Endothelial cell of umbilical vein (primary cell): ENCODE data around the gene EARS2. TPM values are rescaled to one million over a fixed set of nuclear protein-coding genes. Genes with fewer than 3 reads are reported as not detected.

Experiments
- BruUV-seq: library from RNA; stranded (reverse); fragments of 400-500 nt; replicated peaks from 2 replicates; lab custom pipeline; 2021; lab: Mats Ljungman, UMichigan
- CTCF ChIA-PET: fragments of 300-600, 350-600 bp; sonication (Branson Sonifier 250); formaldehyde crosslinking; loops from one replicate; lab custom pipeline; 2021; ENCODE audit warnings: antibody characterized with exemption, inconsistent platforms; lab: Charles Lee
- POLR2A ChIA-PET: fragments of 300-600, 350-600 bp; sonication (Branson Sonifier 250); formaldehyde crosslinking; loops from one replicate; lab custom pipeline; 2021; ENCODE audit warnings: antibody characterized with exemption, inconsistent platforms; lab: Charles Lee
- DNase-seq: peaks from one replicate; pipeline ENCODE4 v3.0.0-alpha.2; 2011; ENCODE audit warnings: low read depth, low spot score
- FAIRE-seq: peaks from 2 replicates; lab custom pipeline; 2011; peaks lifted over from hg19 to GRCh38; lab: Jason Lieb, UNC
- H2AFZ ChIP-seq: 2 replicates; pipeline ENCODE4 v1.6.0; 2012; ENCODE audit warnings: low read depth, low read length, control low read depth, inconsistent platforms
- H3K27ac ChIP-seq: 2 replicates; pipeline ENCODE4 v1.5.1; 2011; ENCODE audit warnings: low read depth, mild to moderate bottlenecking, control low read depth, low read length, moderate library complexity; ENCODE audit not compliant: insufficient read depth
- H3K27me3 ChIP-seq, 2 experiments: 2 replicates each; pipeline versions ENCODE4 v1.6.0 to v1.6.1; 2011; ENCODE audit warnings: low read length in 2 of 2, mixed read lengths in 1 of 2; ENCODE audit not compliant: control insufficient read depth in 2 of 2, insufficient read depth in 2 of 2
- H3K36me3 ChIP-seq, 2 experiments: 2 replicates in 1 of 2; 3 replicates in 1 of 2; pipeline ENCODE4 v1.5.1; 2011; ENCODE audit warnings: low read length in 2 of 2, mild to moderate bottlenecking in 1 of 2, moderate library complexity in 1 of 2; ENCODE audit not compliant: control insufficient read depth in 2 of 2, insufficient read depth in 2 of 2; ENCODE audit errors: extremely low read depth in 1 of 2
- H3K4me1 ChIP-seq: 3 replicates; pipeline ENCODE4 v1.5.1; 2011; ENCODE audit warnings: mild to moderate bottlenecking, low read length; ENCODE audit not compliant: control insufficient read depth, insufficient read depth; ENCODE audit errors: extremely low read depth
- H3K4me2 ChIP-seq: 2 replicates; pipeline ENCODE4 v1.6.1; 2011; ENCODE audit warnings: low read length, control low read depth, mixed read lengths; ENCODE audit not compliant: insufficient read depth
- H3K4me3 ChIP-seq, 3 experiments: fragments of 200-600 bp in 1 of 3; sonication (generic), shearing (Covaris generic) in 1 of 3; replicated peaks in 1 of 3; 2 replicates each; pipeline ENCODE4 v1.5.1; 2011 to 2016; ENCODE audit warnings: control low read depth in 3 of 3, low read length in 3 of 3, mild to moderate bottlenecking in 2 of 3, inconsistent platforms in 1 of 3, low read depth in 1 of 3, moderate library complexity in 1 of 3; ENCODE audit not compliant: insufficient read depth in 1 of 3
- H3K79me2 ChIP-seq: 2 replicates; pipeline ENCODE4 v1.6.0; 2012; ENCODE audit warnings: low read length, inconsistent platforms; ENCODE audit not compliant: control insufficient read depth, insufficient read depth
- H3K9ac ChIP-seq: replicated peaks from 2 replicates; pipeline ENCODE3; 2011; ENCODE audit warnings: low read length, control low read depth; ENCODE audit not compliant: insufficient read depth; ENCODE audit errors: extremely low read depth
- H3K9me1 ChIP-seq: replicated peaks from 3 replicates; pipeline ENCODE4 v1.6.0; 2011; ENCODE audit warnings: mild to moderate bottlenecking, low read length; ENCODE audit not compliant: control insufficient read depth, insufficient read depth; ENCODE audit errors: extremely low read depth
- H3K9me3 ChIP-seq: replicated peaks from 2 replicates; pipeline ENCODE4 v1.5.1; 2012; ENCODE audit warnings: low read length, inconsistent platforms; ENCODE audit not compliant: control insufficient read depth, insufficient read depth
- H4K20me1 ChIP-seq: replicated peaks from 2 replicates; pipeline ENCODE3; 2011; ENCODE audit warnings: mild to moderate bottlenecking, low read length; ENCODE audit not compliant: control insufficient read depth, insufficient read depth; ENCODE audit errors: extremely low read depth
- CTCF ChIP-seq, 2 donors: IDR thresholded peaks; 1 replicate in 1 of 2; 2 replicates in 1 of 2; pipeline ENCODE4 v1.5.1; 2011; ENCODE audit warnings: low read length in 2 of 2, mild to moderate bottlenecking in 2 of 2, moderate library complexity in 2 of 2, control low read depth in 1 of 2, inconsistent platforms in 1 of 2, low read depth in 1 of 2; ENCODE audit not compliant: insufficient read depth in 1 of 2; ENCODE audit errors: extremely low read depth in 1 of 2
- GATA2 ChIP-seq: IDR thresholded peaks from 2 replicates; pipeline ENCODE4 v1.7.0; 2011; ENCODE audit warnings: low read depth, mild to moderate bottlenecking, moderate library complexity, mixed read lengths, low read length; ENCODE audit not compliant: insufficient read length, insufficient read depth
- JUN ChIP-seq: IDR thresholded peaks from 2 replicates; pipeline ENCODE4 v1.6.1; 2011; ENCODE audit warnings: borderline replicate concordance, low read depth; ENCODE audit not compliant: insufficient read length, insufficient read depth
- POLR2AphosphoS5 ChIP-seq: IDR thresholded peaks from 2 replicates; pipeline ENCODE4 v1.6.1; 2012; ENCODE audit warnings: low read depth, mild to moderate bottlenecking, control low read depth, low read length, moderate library complexity; ENCODE audit not compliant: insufficient read depth
- dilution Hi-C: fragments of 300-500 bp; cut with MboI; formaldehyde crosslinking; loops from one replicate; pipeline ENCODE4 v1.15.0; 2019; ENCODE audit warnings: low sequenced_read_pairs; ENCODE audit not compliant: extremely low pct_ligation_motif_present
- intact Hi-C: fragments of 100-400 bp; cut with micrococcal nuclease; formaldehyde crosslinking; loops from one replicate; pipeline ENCODE4 v1.10.0; 2022
- polyA plus RNA-seq, 4 experiments: library from polyadenylated mRNA; depleted of rRNA in 3 of 4; stranded (reverse) in 3 of 4; unstranded in 1 of 4; fragments of >200 nt; gene quantifications; 2 replicates each; pipeline versions ENCODE4 v1.2.1 to v1.2.3, GENCODE V29; 2011 to 2012; ENCODE audit warnings: missing spikeins in 1 of 4
- total RNA-seq: library from RNA; stranded (reverse); gene quantifications from 2 replicates; pipeline ENCODE4 v1.2.3, GENCODE V29; 2021
- TF ChIP-seq, protein P1 (sequence below): IDR thresholded peaks from 2 replicates; pipeline ENCODE4 v1.6.1; 2011; ENCODE audit not compliant: insufficient read depth, insufficient read length

EARS2 gene
- total and polyA plus RNA-seq, 2 donors (not counting 3 experiments of a cell fraction or from before 2014, with no cell fraction given): 14.7 to 21.6 TPM

DNA sequence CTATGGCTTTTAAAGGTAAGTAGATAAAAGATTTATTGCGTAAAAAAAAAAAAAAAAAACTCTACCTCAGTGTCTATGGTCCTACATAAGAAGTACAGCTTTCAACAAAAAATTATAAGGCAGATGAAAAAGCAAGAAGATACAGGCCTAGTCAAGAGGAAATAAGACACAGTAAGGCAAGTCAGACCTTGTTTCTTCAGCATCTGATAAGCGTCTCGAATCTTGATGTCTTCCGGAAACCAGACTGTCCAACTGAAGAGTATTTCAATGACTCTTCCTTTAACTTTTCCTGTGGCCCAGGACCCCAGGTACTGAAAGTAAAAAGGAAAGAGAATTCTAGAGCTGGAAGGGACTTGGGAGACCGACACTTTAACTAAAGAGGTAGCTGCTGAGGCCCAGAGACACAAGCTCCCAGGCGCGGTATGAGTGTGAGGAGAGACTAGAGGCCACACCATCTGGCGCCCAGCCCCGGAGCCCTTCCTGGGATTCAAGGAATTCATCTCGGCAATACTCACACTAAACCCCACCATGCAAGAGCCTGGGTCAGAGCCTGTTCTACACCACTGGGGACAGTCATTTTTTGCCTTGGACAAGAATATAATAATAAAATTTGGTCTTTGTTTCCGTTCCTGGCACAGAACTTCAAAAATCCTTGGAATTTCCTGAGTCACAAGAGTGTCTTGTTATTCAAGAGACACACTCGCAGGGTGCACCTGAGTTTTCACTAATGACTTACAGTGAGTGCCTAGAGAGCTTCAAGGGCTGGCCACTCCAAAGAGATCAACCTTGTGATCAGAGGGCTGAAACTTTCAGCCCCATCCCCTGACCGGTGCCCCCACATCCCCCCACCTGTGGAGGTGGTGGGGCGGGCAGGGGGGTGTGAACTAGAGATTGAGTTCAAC lies 65.4 kb downstream of the EARS2 start:
- BruUV-seq: TSS peak; percentile 13
- Histone ChIP-seq H3K27me3 (no peaks in the 10 kb centered on the region), H3K9me3 (no peaks in the 10 kb centered on the region), H3K4me2 (peak overlapping the region; percentile 40), H2AFZ (no peak overlapping the region), H3K27ac (peak overlapping the region; percentile 46), H4K20me1 (no peaks in the 10 kb centered on the region), H3K36me3 (peaks cover 2 to 34% of the 10 kb centered on the region in 2 experiments), H3K9me1 (no peaks in the 10 kb centered on the region), H3K4me3 (no peak overlapping the region), H3K9ac (peak overlapping the region; percentile 19), H3K4me1 (peaks cover 25% of the 10 kb centered on the region), H3K79me2 (peaks cover 2% of the 10 kb centered on the region)
- FAIRE-seq: peak; percentile 81
- peak; percentile 53 for TF ChIP-seq POLR2AphosphoS5
- TF ChIP-seq JUN: peak; percentile 44
- no peak for TF ChIP-seq GATA2
- CTCF ChIA-PET: interaction anchor here (0.9 to 1.7 kb wide), 6 partner anchors 9 to 66 kb away, joined by 3 to 8 read pairs (median 4); partner anchors contain the start of genes EARS2 and UBFD1
- intact Hi-C loops (loop anchor here (1.0 kb wide), 3 partner anchors 13 to 66 kb away; partner anchors contain the start of genes EARS2, GGA2 and UBFD1), dilution Hi-C loops (no loop called here)
- POLR2A ChIA-PET: interaction anchor here (1.0 to 1.4 kb wide), 2 partner anchors 19 to 66 kb away, joined by 3 to 5 read pairs; partner anchors contain the start of genes GGA2 and UBFD1
- peak; percentile 39 for DNase-seq

DNA sequence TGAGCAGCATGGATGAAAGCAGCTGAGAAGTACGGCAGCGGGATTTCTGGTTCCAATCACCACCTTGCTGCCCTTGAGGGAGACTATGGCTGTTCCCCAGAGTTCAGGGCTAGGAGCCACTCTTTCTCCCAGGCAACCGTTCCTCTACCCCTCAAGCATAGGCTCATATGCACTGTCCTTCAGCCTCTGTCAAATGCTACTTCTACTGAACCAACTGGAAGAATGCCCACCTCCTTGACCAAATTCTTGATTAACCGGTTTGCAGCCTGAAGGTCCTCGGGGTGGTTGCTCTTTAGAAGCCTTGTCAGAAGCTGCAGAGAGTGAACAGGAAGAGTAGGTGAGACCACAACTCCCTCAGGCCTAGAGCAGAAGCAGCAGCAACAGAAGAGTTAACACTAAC lies 70.7 kb downstream of the EARS2 start:
- H3K4me3 ChIP-seq: no peak overlapping the region
- no TSS peak for BruUV-seq
- H3K4me2 ChIP-seq: no peak overlapping the region
- no peaks in the 10 kb centered on the region for H3K27me3 ChIP-seq
- no peaks in the 10 kb centered on the region for H3K9me3 ChIP-seq
- H3K4me1 ChIP-seq: peaks cover 4% of the 10 kb centered on the region
- TF ChIP-seq GATA2 (no peak), POLR2AphosphoS5 (no peak), CTCF (IDR thresholded peaks at IDR 0.05; ENCODE audit: extremely low read depth in 1 of 2, insufficient read depth in 1 of 2, low read depth in 1 of 2, low read length in 2 of 2) (no peak)
- TF ChIP-seq, protein P1, sequence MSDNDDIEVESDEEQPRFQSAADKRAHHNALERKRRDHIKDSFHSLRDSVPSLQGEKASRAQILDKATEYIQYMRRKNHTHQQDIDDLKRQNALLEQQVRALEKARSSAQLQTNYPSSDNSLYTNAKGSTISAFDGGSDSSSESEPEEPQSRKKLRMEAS: no peak
- H3K9ac ChIP-seq: no peak overlapping the region
- intact Hi-C loops: no loop called here
- H3K9me1 ChIP-seq: no peaks in the 10 kb centered on the region
- peaks cover 9 to 43% of the 10 kb centered on the region in 2 experiments for H3K36me3 ChIP-seq
- no peak for DNase-seq
- H2AFZ ChIP-seq: no peak overlapping the region
- POLR2A ChIA-PET: no interaction called here
- CTCF ChIA-PET: no interaction called here
- dilution Hi-C loops: no loop called here
- H3K27ac ChIP-seq: no peak overlapping the region
- FAIRE-seq: no peak
- no peaks in the 10 kb centered on the region for H4K20me1 ChIP-seq
- no peaks in the 10 kb centered on the region for H3K79me2 ChIP-seq
